Esophagus squamous epithelium (tissue), 5 donors: ENCODE measurements around the gene DOK1. TPM values are rescaled to one million over a fixed set of nuclear protein-coding genes. Genes with fewer than 3 reads are reported as not detected.

Experiments used
- DNase-seq: peaks from one replicate; lab custom pipeline; 2025; lab: John Stamatoyannopoulos, UW
- H3K27ac ChIP-seq, 4 donors: fragments of 200-600 bp; sonication (generic); one replicate each; pipeline ENCODE4 v1.5.1; 2016 to 2019; ENCODE audit warnings: mild to moderate bottlenecking in 1 of 4
- H3K27me3 ChIP-seq, 4 donors: fragments of 200-600 bp; sonication (generic); 1 replicate in 3 of 4; 2 replicates in 1 of 4; pipeline versions ENCODE4 v1.5.1 to v1.6.0; 2017 to 2021; ENCODE audit warnings: antibody characterized with exemption in 1 of 4
- H3K36me3 ChIP-seq, 3 donors: fragments of 200-600 bp; sonication (generic); one replicate each; pipeline ENCODE4 v1.5.1; 2016 to 2019
- H3K4me1 ChIP-seq, 3 donors: fragments of 200-600 bp; sonication (generic); one replicate each; pipeline ENCODE4 v1.5.1; 2017 to 2019
- H3K4me3 ChIP-seq, 4 donors: fragments of 200-600 bp; sonication (generic); 1 replicate in 3 of 4; 2 replicates in 1 of 4; pipeline ENCODE4 v1.5.1; 2016 to 2019; ENCODE audit warnings: mild to moderate bottlenecking in 2 of 4, moderate library complexity in 1 of 4
- H3K9me3 ChIP-seq, 3 donors: fragments of 200-600 bp; sonication (generic); one replicate each; pipeline ENCODE4 v1.5.1; 2016 to 2019
- CTCF ChIP-seq, 6 experiments: fragments of 450-650 bp in 4 of 6; fragments of 200-600 bp in 2 of 6; sonication (generic) in 2 of 6; IDR thresholded peaks; one replicate each; pipeline ENCODE4 v1.5.1; 2016 to 2019; ENCODE audit warnings: antibody characterized with exemption in 6 of 6, mild to moderate bottlenecking in 4 of 6, moderate library complexity in 4 of 6
- POLR2A ChIP-seq, 4 donors: fragments of 450-650 bp; IDR thresholded peaks; one replicate each; pipeline ENCODE4 v1.6.1; 2017; ENCODE audit warnings: antibody characterized with exemption in 4 of 4, mild to moderate bottlenecking in 4 of 4, moderate library complexity in 3 of 4
- WGBS, 2 donors: methylation state at CpG; one replicate each; pipeline ENCODE4 v1.1.5; 2018; 5-methylcytosine and 5-hydroxymethylcytosine counted together
- intact Hi-C: fragments of 100-400 bp; cut with DNase I; formaldehyde crosslinking; loops from one replicate; pipeline ENCODE4 v1.15.0; 2022
- total RNA-seq, 4 donors: library from RNA; depleted of rRNA; stranded (reverse); fragments of >200 nt; gene quantifications; one replicate each; pipeline ENCODE4 v1.1.0, GENCODE V29; 2016
- donor health status: DM: yes; HTN: yes; CAD: no.

The DOK1 gene
- total RNA-seq, 4 donors from 2014 or later, result 0.88 to 6.7 (median 3.0) TPM; not detected in 1

GRCh38 chr2:74587664-74588277, 33.3 kb downstream of the DOK1 start:
- intact Hi-C loops, result loop anchor here (10.0 kb wide), 1 partner anchor 103 kb away; the partner anchor contains the start of genes CCDC142 and TTC31
- Histone ChIP-seq H3K4me3 (no peak overlapping the region), H3K36me3 (no peaks in the 10 kb centered on the region), H3K27me3 (peaks cover 0 to 45% (median 0%) of the 10 kb centered on the region in 4 donors), H3K4me1 (no peaks in the 10 kb centered on the region), H3K9me3 (no peaks in the 10 kb centered on the region), H3K27ac (no peak overlapping the region)
- TF ChIP-seq POLR2A (IDR thresholded peaks at IDR 0.05), result no peak
- peak; percentile 44 to 72 (median 54) for TF ChIP-seq CTCF (IDR thresholded peaks at IDR 0.05)
- WGBS, 2 donors, result 18 to 20% methylated on average over 6 of the region's 6 CpGs
- no peak for DNase-seq

GRCh38 chr2:74588664-74589063, 34.1 kb downstream of the DOK1 start:
- H3K36me3 ChIP-seq, result no peaks in the 10 kb centered on the region
- no peaks in the 10 kb centered on the region for H3K4me1 ChIP-seq
- no peak overlapping the region for H3K4me3 ChIP-seq
- no peak overlapping the region for H3K27ac ChIP-seq
- peaks cover 0 to 54% (median 0%) of the 10 kb centered on the region in 4 donors for H3K27me3 ChIP-seq
- intact Hi-C loops, result loop anchor here (10.0 kb wide), 1 partner anchor 104 kb away; the partner anchor contains the start of genes CCDC142 and TTC31
- TF ChIP-seq POLR2A (IDR thresholded peaks at IDR 0.05) (no peak), CTCF (IDR thresholded peaks at IDR 0.05) (no peak)
- 34 to 43% methylated on average over 2 of the region's 2 CpGs for WGBS, 2 donors
- H3K9me3 ChIP-seq, result no peaks in the 10 kb centered on the region
- no peak for DNase-seq

GRCh38 chr2:74593826-74594772, 39.6 kb downstream of the DOK1 start:
- 71 to 85% methylated on average over 4 of the region's 4 CpGs for WGBS, 2 donors
- H3K27me3 ChIP-seq, result peaks cover 0 to 88% (median 0%) of the 10 kb centered on the region in 4 donors
- TF ChIP-seq POLR2A (IDR thresholded peaks at IDR 0.05) (no peak), CTCF (IDR thresholded peaks at IDR 0.05) (no peak)
- H3K27ac ChIP-seq, result no peak overlapping the region
- no peaks in the 10 kb centered on the region for H3K36me3 ChIP-seq
- no peak for DNase-seq
- H3K4me1 ChIP-seq, result no peaks in the 10 kb centered on the region
- intact Hi-C loops, result no loop called here
- H3K4me3 ChIP-seq, result no peak overlapping the region
- no peaks in the 10 kb centered on the region for H3K9me3 ChIP-seq

GRCh38 chr2:74596584-74596983, 42.1 kb downstream of the DOK1 start:
- H3K4me3 ChIP-seq, result no peak overlapping the region
- peaks cover 0 to 80% (median 0%) of the 10 kb centered on the region in 4 donors for H3K27me3 ChIP-seq
- H3K27ac ChIP-seq, result no peak overlapping the region
- WGBS, 2 donors, result 42 to 79% methylated on average over 1 of the region's 1 CpG
- H3K36me3 ChIP-seq, result no peaks in the 10 kb centered on the region
- no peak for DNase-seq
- H3K9me3 ChIP-seq, result no peaks in the 10 kb centered on the region
- intact Hi-C loops, result no loop called here
- no peaks in the 10 kb centered on the region for H3K4me1 ChIP-seq
- TF ChIP-seq POLR2A (IDR thresholded peaks at IDR 0.05) (no peak), CTCF (IDR thresholded peaks at IDR 0.05) (no peak)

- H3K27ac ChIP-seq, result no peak overlapping the region
- no peak for TF ChIP-seq CTCF (IDR thresholded peaks at IDR 0.05)
- TF ChIP-seq POLR2A (IDR thresholded peaks at IDR 0.05), result no peak
- DNase-seq, result no peak
- H3K27me3 ChIP-seq, result peaks cover 0 to 77% (median 0%) of the 10 kb centered on the region in 4 donors
- H3K9me3 ChIP-seq, result no peaks in the 10 kb centered on the region
- H3K36me3 ChIP-seq, result no peaks in the 10 kb centered on the region
- WGBS, 2 donors, result 56 to 58% methylated on average over 1 of the region's 1 CpG
- no peaks in the 10 kb centered on the region for H3K4me1 ChIP-seq
- no peak overlapping the region for H3K4me3 ChIP-seq
- intact Hi-C loops, result no loop called here
These were observed 42.9 kb downstream of the DOK1 start for GRCh38 chr2:74597410-74597809.
